ENCODE measurements around the gene MVB12B.

MVB12B gene

DNA sequence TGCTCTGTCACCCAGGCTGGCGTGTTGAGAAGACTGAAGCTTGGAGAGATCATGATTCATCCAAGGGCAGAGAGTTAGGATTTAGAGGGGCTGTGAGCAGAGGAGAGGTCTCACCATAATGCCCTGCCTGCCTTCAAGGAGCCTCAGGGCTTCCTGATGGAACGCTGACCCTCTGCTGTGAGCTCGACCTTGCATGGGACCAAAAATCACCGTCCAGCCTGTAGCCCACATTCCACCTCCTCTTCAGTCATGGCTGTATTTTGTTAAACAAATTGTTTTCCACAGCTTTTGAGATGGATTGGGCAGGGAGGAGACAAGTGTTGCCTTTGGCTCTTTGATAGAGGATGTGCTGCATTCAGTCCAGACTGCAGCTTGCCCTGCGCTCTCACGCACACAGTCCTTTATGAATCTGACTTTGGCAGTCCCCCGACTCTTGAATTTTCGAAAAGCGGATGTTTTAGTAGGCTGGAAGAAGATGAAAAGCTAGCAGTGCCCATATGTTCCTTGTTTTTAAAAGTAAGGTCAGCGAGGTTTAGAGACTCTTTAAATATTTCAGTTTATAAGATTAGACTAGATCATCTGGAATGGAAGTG is 79.5 kb downstream of the MVB12B start:
- DNase-seq (ENCODE audit: low read depth, low spot score), result no peak

DNA sequence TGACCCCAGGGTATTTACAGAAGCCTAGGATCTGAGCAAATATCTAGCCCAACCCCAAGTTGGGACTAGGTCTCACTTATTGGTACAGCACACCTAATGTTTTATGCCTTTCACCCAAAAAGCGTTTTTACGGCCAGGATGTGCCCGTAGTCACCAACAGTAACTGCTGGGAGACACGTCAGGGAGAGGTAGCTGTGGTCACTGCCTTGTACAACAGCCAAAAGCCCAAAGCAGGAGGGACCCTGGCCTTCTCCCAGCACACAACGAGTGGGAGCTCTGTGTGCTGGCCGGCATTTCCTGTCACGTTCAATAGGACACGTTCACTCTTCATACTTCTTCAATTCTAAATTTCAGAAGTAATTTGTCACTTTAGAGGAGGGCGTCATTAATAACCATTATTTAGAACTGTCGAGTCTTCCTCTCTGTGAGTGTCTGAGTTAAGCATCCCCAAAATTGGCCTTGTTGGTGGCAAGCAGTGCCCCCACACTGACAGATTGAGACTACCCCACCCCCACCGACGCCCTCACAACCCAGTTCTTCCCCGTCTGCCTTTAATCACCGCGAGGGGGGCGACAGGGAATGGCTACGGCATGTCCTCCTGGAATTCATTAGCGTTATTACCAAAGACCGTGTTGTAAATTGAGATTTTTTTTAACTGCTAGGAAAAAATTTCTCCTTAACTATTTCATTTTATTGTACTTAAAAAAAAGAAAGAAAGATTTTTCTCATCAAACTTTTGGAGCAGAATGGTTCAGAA is 80.7 kb downstream of the MVB12B start:
- no peak for DNase-seq (ENCODE audit: low read depth, low spot score)

DNA sequence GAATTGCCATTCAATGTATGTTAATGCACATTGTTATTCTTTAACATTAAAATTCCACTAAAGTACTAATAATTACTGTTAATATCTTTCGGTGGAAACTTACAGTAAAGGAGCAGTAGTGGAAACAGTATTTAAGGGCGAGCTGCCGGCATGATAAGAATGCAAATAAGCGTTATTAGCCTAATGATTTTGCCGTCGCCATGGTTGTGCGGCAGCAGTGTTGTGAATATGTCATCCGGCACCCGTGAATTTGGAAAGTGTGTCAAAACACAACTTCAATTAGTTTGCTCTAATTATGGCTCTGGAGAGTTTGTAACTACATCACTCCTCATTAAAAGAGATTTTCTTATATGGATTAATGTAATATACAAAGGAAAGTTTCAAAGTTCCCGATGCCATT is 81.4 kb downstream of the MVB12B start:
- no peak for DNase-seq (ENCODE audit: low read depth, low spot score)

- DNase-seq (ENCODE audit: low read depth, low spot score), result no peak
Observed at GRCh38 chr9:126410229-126410628, 83.6 kb downstream of the MVB12B start.

- no peak for DNase-seq (ENCODE audit: low read depth, low spot score)
Observed at GRCh38 chr9:126411225-126411947, 84.8 kb downstream of the MVB12B start.

GRCh38 chr9:126411948-126412284 is 85.3 kb downstream of the MVB12B start:
- DNase-seq (ENCODE audit: low read depth, low spot score), result no peak

- DNase-seq (ENCODE audit: low read depth, low spot score), result no peak
Observed at GRCh38 chr9:126412905-126413304, 86.3 kb downstream of the MVB12B start.

- no peak for DNase-seq (ENCODE audit: low read depth, low spot score)
Observed at GRCh38 chr9:126413391-126414068, 86.9 kb downstream of the MVB12B start.

DNA sequence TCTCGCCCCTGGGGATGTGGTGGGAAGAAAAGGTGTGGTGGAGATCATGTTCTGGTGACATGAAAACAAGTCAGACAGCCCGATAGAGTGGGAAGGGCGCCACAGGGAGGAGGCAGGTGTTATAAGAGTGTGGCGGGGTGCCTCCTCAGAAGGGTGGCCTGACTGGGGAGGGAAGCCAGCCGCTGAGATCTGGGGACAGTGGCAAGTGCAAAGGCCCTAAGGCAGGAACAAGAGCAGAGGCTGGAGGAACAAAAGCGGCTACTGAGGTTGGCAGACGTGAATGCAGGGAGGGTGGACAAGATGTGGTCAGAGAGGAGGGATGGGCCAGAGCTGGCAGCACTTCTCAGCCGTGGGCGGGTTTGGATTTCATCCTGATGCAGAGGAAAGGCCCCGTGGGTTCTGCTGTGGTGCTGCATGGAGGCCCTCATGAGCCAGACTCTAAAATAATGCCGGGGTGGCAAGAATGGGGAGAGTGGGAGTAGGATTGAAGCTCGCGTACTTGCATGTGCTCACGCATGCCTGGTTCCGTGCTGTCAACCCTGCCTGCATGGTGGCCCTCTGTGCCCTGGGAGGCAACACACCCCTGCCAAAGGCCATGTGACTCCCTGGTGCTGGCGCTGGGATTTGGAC is 89.2 kb downstream of the MVB12B start:
- DNase-seq (ENCODE audit: low read depth, low spot score), result no peak

- DNase-seq (ENCODE audit: low read depth, low spot score), result no peak
Observed at GRCh38 chr9:126417043-126417442, 90.4 kb downstream of the MVB12B start.

GRCh38 chr9:126417684-126418083 is 91.1 kb downstream of the MVB12B start:
- no peak for DNase-seq (ENCODE audit: low read depth, low spot score)

DNA sequence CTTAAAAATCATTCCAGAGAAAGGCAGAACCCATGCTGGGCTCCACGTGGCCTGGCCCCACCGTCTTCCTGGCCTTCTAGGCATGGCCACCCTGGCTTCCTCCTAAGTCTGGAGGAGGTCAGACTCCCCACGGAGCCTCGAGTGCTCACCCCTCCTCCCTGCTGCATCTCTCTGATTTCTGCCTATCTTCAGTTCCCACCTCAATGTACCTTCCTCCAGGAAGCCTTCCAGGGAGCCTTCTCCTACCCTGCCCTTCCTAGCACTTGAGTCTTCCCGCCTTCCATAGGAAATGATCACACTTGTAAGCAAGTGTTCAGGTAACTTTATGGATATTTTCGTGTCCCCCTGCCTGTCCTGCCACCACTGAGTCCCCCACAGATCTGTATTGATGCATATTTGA is 92.0 kb downstream of the MVB12B start:
- DNase-seq (ENCODE audit: low read depth, low spot score), result no peak

- no peak for DNase-seq (ENCODE audit: low read depth, low spot score)
Observed at GRCh38 chr9:126419475-126419874, 92.8 kb downstream of the MVB12B start.

DNA sequence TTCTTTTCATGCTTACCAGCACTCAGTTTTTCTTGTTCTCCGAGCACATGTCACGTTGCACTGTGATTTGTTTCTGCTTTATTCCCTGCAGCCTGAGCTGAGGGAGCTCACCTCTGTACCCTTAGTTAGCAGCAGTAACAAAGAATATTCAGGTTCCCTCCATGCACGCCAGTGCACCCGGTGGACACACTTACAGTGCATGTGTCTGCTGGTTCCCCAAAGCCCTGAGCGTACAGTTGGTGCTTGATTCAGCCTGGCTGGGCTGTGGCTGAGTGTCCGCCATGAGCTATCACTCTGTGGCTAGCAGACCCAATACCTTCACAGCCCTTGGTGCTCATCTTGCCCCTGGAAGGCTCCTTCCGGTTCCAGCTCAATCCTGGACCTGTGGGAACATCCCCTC is 93.5 kb downstream of the MVB12B start:
- DNase-seq (ENCODE audit: low read depth, low spot score), result no peak

DNA sequence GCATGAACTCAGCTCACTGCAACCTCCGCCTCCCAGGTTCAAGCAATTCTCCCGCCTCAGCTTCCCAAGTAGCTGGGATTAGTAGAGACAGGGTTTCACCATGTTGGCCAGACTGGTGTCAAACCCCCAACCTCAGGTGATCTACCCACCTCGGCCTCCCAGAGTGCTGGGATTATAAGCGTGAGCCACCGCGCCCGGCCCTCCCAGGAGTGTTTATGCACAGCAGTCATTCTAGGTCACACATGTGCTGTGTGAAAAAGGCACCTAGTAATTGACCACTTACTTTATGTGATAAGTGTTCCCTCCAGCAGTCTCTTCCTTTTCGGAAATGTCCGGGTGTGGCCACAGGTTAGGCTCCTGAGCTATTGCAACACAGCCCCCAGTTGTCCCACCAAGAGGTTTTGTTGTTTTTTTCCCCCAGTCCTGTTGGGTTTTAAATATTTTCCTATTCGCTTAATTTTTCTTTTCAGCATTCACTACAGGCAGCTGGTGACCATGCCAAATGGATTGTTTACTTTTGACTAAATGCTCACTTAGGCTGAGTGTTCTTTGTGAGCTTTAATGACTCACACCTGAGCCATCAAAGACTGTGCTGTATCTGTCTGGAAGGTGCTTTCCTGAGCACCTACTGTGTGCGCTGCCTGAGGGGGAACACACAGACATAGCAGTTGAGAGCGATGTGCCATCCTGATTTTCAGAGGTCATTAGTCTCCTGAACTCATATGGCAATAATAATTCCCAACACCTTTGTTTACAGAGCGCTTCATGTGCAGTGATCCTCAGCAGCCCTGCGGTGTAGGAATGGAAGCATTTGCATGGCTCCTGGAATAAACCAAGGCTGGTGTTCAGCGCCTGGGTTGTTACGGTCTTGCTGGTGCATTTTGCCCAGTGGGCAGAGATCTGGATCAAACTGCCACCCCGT is 94.3 kb downstream of the MVB12B start:
- no peak for DNase-seq (ENCODE audit: low read depth, low spot score)

GRCh38 chr9:126421567-126422428 is 95.2 kb downstream of the MVB12B start:
- DNase-seq (ENCODE audit: low read depth, low spot score), result no peak

- DNase-seq (ENCODE audit: low read depth, low spot score), result no peak
Observed at GRCh38 chr9:126423142-126423915, 96.7 kb downstream of the MVB12B start.

- no peak for DNase-seq (ENCODE audit: low read depth, low spot score)
Observed at GRCh38 chr9:126423916-126424185, 97.2 kb downstream of the MVB12B start.

- no peak for DNase-seq (ENCODE audit: low read depth, low spot score)
Observed at GRCh38 chr9:126424511-126424910, 97.9 kb downstream of the MVB12B start.

All from activated CD4-positive, CD25-positive, alpha-beta regulatory T cell treated with anti-CD3 and anti-CD28 coated beads, Interleukin-2, amount 50 U/mL, for 16 hours (primary cell).